CD4-positive, alpha-beta T cell (primary cell): ENCODE data around the gene ONECUT2. TPM values are rescaled to one million over a fixed set of nuclear protein-coding genes. Genes with fewer than 3 reads are reported as not detected.

Source experiments
- ATAC-seq: fragments of 200-7000 bp; cut with Tn5 transposase; one replicate; pipeline ENCODE4 v1.10.0; 2022; ENCODE audit warnings: mild to moderate bottlenecking; ENCODE audit not compliant: poor library complexity
- CTCF ChIA-PET: fragments of 350-600 bp; sonication (Branson Sonifier 250); formaldehyde crosslinking; loops from one replicate; lab custom pipeline; 2021; ENCODE audit warnings: antibody characterized with exemption, inconsistent platforms; lab: Charles Lee
- POLR2A ChIA-PET: fragments of 350-600 bp; sonication (Branson Sonifier 250); formaldehyde crosslinking; loops from one replicate; lab custom pipeline; 2021; ENCODE audit warnings: antibody characterized with exemption, inconsistent platforms; lab: Charles Lee
- DNase-seq, 14 experiments: peaks; one replicate each; pipeline ENCODE4 v3.0.0-alpha.2; 2013 to 2020; ENCODE audit warnings: mixed read lengths in 2 of 14
- H3K27ac ChIP-seq, 2 donors: one replicate each; pipeline versions ENCODE4 v1.5.1 to v1.7.0; 2013; ENCODE audit warnings: low read length in 2 of 2, low read depth in 1 of 2, mild to moderate bottlenecking in 1 of 2
- H3K27me3 ChIP-seq, 2 experiments: 1 replicate in 1 of 2; 2 replicates in 1 of 2; pipeline versions ENCODE4 v1.6.1 to v1.7.0; 2013; ENCODE audit warnings: low read length in 2 of 2, control low read depth in 1 of 2, mild to moderate bottlenecking in 1 of 2, moderate library complexity in 1 of 2; ENCODE audit not compliant: insufficient read depth in 2 of 2, control insufficient read depth in 1 of 2
- H3K36me3 ChIP-seq: one replicate; pipeline ENCODE4 v1.6.1; 2013; ENCODE audit warnings: low read length, control low read depth; ENCODE audit not compliant: insufficient read depth
- H3K4me1 ChIP-seq: one replicate; pipeline ENCODE4 v1.6.1; 2013; ENCODE audit warnings: low read length, control low read depth; ENCODE audit not compliant: insufficient read depth
- H3K4me3 ChIP-seq: one replicate; pipeline ENCODE4 v1.5.1; 2013; ENCODE audit warnings: mild to moderate bottlenecking, low read length, moderate library complexity
- H3K9me3 ChIP-seq, 2 experiments: 1 replicate in 1 of 2; 2 replicates in 1 of 2; pipeline versions ENCODE4 v1.6.1 to v1.7.0; 2013; ENCODE audit warnings: low read length in 2 of 2, mild to moderate bottlenecking in 2 of 2, control low read depth in 1 of 2, moderate library complexity in 1 of 2; ENCODE audit not compliant: control insufficient read depth in 1 of 2, insufficient read depth in 1 of 2
- H3K27ac Mint-ChIP-seq: one replicate; pipeline ENCODE4 v1.8.0; 2020; ENCODE audit warnings: mixed read lengths
- H3K27me3 Mint-ChIP-seq: one replicate; pipeline ENCODE4 v1.8.0; 2021; ENCODE audit warnings: mixed read lengths
- H3K36me3 Mint-ChIP-seq: one replicate; pipeline ENCODE4 v1.8.0; 2021; ENCODE audit warnings: low read depth, mixed read lengths
- H3K4me1 Mint-ChIP-seq: one replicate; pipeline ENCODE4 v1.8.0; 2021; ENCODE audit warnings: low read depth, mixed read lengths
- H3K4me3 Mint-ChIP-seq: one replicate; pipeline ENCODE4 v1.8.0; 2020; ENCODE audit warnings: mild to moderate bottlenecking, mixed read lengths
- H3K9me3 Mint-ChIP-seq: one replicate; pipeline ENCODE4 v1.8.0; 2020; ENCODE audit warnings: mixed read lengths
- intact Hi-C, 2 experiments: fragments of 100-400 bp; cut with DNase I in 1 of 2; cut with micrococcal nuclease in 1 of 2; formaldehyde crosslinking; loops; one replicate each; pipeline versions ENCODE4 v1.15.1 to v1.9.0; 2023 to 2025; cut with DNase I, micrococcal nuclease
- total RNA-seq, 174 experiments: library from RNA in 2 of 174; stranded (reverse) in 2 of 174; gene quantifications; one replicate each; pipeline ENCODE4 v1.2.3 and lab custom pipeline; 2021 to 2026
- TF ChIP-seq, protein P1 (sequence below): fragments of 200-600 bp; IDR thresholded peaks from one replicate; pipeline ENCODE4 v1.8.0; 2022; ENCODE audit warnings: antibody characterized with exemption, mild to moderate bottlenecking

ONECUT2 gene
- total RNA-seq, 2 experiments from 2014 or later = not detected

DNA sequence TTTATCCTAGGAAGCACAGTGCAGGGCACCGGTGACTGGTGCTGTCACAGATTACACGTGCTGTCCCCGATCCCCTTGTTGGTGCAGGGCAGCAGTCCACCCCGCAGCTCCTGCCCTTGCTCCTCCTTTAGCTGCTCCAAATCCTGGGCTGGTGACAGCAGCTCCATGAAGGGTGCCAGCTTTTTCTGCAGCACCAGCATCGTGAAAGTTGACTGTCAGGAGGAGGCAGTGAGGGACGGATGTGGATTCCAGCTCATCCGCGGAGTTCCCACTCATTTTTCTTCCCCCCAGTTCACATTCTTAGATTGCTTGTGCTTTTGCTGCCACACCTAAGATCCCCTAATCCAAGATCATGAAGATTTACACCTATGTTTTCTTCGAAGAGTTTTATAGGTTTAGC, 67.5 kb downstream of the ONECUT2 start:
- CTCF ChIA-PET = no interaction called here
- H3K27ac Mint-ChIP-seq = no peak overlapping the region

DNA sequence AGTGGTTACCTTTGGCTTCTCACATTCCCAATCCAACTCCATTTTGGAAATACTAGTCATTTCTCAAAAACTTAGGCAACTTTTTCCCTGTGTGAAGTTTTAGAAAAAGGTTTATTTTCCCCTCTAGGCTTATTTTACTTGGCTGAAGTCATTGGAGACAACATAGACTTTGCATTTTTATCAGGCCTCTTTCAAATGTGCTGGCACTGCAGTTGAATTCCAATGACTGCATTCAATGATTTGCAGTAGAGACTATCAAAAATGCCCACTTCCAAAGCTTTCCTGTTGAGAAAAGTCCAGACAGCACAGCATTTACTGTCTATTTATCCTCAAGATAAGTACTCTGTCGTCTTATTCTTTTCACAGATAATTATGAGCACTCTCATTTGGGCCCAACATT, 70.1 kb downstream of the ONECUT2 start:
- Mint-ChIP-seq H3K4me3 (no peak overlapping the region), H3K27ac (no peak overlapping the region), H3K9me3 (no peaks in the 10 kb centered on the region), H3K36me3 (no peaks in the 10 kb centered on the region), H3K27me3 (peaks cover 41% of the 10 kb centered on the region), H3K4me1 (no peaks in the 10 kb centered on the region)
- no peaks in the 10 kb centered on the region for H3K9me3 ChIP-seq
- H3K36me3 ChIP-seq = no peaks in the 10 kb centered on the region
- intact Hi-C loops = no loop called here
- CTCF ChIA-PET = no interaction called here
- no peak overlapping the region for H3K27ac ChIP-seq
- TF ChIP-seq, protein P1, sequence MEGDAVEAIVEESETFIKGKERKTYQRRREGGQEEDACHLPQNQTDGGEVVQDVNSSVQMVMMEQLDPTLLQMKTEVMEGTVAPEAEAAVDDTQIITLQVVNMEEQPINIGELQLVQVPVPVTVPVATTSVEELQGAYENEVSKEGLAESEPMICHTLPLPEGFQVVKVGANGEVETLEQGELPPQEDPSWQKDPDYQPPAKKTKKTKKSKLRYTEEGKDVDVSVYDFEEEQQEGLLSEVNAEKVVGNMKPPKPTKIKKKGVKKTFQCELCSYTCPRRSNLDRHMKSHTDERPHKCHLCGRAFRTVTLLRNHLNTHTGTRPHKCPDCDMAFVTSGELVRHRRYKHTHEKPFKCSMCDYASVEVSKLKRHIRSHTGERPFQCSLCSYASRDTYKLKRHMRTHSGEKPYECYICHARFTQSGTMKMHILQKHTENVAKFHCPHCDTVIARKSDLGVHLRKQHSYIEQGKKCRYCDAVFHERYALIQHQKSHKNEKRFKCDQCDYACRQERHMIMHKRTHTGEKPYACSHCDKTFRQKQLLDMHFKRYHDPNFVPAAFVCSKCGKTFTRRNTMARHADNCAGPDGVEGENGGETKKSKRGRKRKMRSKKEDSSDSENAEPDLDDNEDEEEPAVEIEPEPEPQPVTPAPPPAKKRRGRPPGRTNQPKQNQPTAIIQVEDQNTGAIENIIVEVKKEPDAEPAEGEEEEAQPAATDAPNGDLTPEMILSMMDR = no peak
- no peak overlapping the region for H3K4me3 ChIP-seq
- POLR2A ChIA-PET = no interaction called here
- H3K27me3 ChIP-seq = peaks cover 6 to 11% of the 10 kb centered on the region in 2 experiments
- H3K4me1 ChIP-seq = no peaks in the 10 kb centered on the region
- DNase-seq (no peak), ATAC-seq (no peak)

More for the DNA sequence above, 67.5 kb downstream of the ONECUT2 start:
- no peaks in the 10 kb centered on the region for H3K9me3 ChIP-seq
- Mint-ChIP-seq H3K36me3 (no peaks in the 10 kb centered on the region), H3K4me3 (no peak overlapping the region), H3K27me3 (peaks cover 28% of the 10 kb centered on the region), H3K4me1 (no peaks in the 10 kb centered on the region), H3K9me3 (no peaks in the 10 kb centered on the region)
- no peaks in the 10 kb centered on the region for H3K4me1 ChIP-seq
- H3K4me3 ChIP-seq = no peak overlapping the region
- peaks cover 3 to 16% of the 10 kb centered on the region in 2 experiments for H3K27me3 ChIP-seq
- TF ChIP-seq, protein P1 = no peak
- DNase-seq (no peak), ATAC-seq (no peak)
- no peak overlapping the region for H3K27ac ChIP-seq
- intact Hi-C loops = no loop called here
- POLR2A ChIA-PET = interaction anchor here (0.7 kb wide), 1 partner anchor 29 kb away, joined by 4 read pairs; no protein-coding TSS in a partner anchor
- H3K36me3 ChIP-seq = no peaks in the 10 kb centered on the region

DNA sequence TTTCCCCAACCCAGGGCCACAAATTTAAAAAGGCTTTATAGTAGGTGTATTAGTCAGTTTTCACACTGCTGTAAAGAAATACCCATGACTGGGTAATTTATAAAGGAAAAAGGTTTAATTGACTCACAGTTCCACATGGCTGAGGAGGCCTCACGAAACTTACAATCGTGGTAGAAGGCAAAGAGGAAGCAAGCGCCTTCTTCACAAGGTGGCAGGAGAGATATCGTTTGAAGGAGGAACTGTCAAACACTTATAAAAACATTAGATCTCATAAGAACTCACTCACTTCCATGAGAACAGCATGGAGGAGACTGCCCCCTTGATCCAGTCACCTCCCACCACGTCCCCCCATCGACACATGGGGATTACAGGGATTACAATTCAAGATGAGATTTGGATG, 80.9 kb downstream of the ONECUT2 start:
- H3K4me1 ChIP-seq = no peaks in the 10 kb centered on the region
- Mint-ChIP-seq H3K9me3 (no peaks in the 10 kb centered on the region), H3K27me3 (peaks cover 37% of the 10 kb centered on the region), H3K4me1 (no peaks in the 10 kb centered on the region), H3K27ac (no peak overlapping the region), H3K36me3 (no peaks in the 10 kb centered on the region), H3K4me3 (no peak overlapping the region)
- CTCF ChIA-PET = no interaction called here
- peaks cover 2 to 5% of the 10 kb centered on the region in 2 experiments for H3K27me3 ChIP-seq
- TF ChIP-seq, protein P1 = no peak
- H3K9me3 ChIP-seq = no peaks in the 10 kb centered on the region
- DNase-seq (no peak), ATAC-seq (no peak)
- no peak overlapping the region for H3K27ac ChIP-seq
- no peaks in the 10 kb centered on the region for H3K36me3 ChIP-seq
- H3K4me3 ChIP-seq = no peak overlapping the region
- intact Hi-C loops = no loop called here
- POLR2A ChIA-PET = no interaction called here
